ENCODE measurements around the gene PI4K2A.
A peak's percentile ranks its signal among the peaks of the same experiment; 100 is the strongest.

Gene PI4K2A

GRCh38 chr10:97714401-97715258 is 74.2 kb downstream of the PI4K2A start (continued):
- TF ChIP-seq KLF17 (tag by site-specific recombination; IDR thresholded peaks at IDR 0.05) (peak; percentile 92), ZNF645 (tag by site-specific recombination; IDR thresholded peaks at IDR 0.05) (no peak), ZNF560 (tag by site-specific recombination; IDR thresholded peaks at IDR 0.05; ENCODE audit: borderline replicate concordance) (no peak), ZNF658 (tag by site-specific recombination; IDR thresholded peaks at IDR 0.05) (no peak), BCL6B (tag by site-specific recombination; IDR thresholded peaks at IDR 0.05) (no peak), ZNF341 (tag by site-specific recombination; IDR thresholded peaks at IDR 0.05; ENCODE audit: low read depth) (peak; percentile 71), ZSCAN23 (tag by site-specific recombination; IDR thresholded peaks at IDR 0.05) (no peak), ZNF10 (tag by site-specific recombination; IDR thresholded peaks at IDR 0.05) (0 out of 2 replicates have a peak, but pooled peaks have one; percentile 4), HOXA7 (CRISPR knock-in tag; IDR thresholded peaks at IDR 0.05; ENCODE audit: borderline replicate concordance) (no peak), SCRT1 (tag by site-specific recombination; IDR thresholded peaks at IDR 0.05; ENCODE audit: borderline replicate concordance) (peak; percentile 30; the same call in 1 of the 2 replicates), MZF1 (tag by site-specific recombination; IDR thresholded peaks at IDR 0.05; ENCODE audit: borderline replicate concordance) (no peak), ZIC2 (tag by site-specific recombination; IDR thresholded peaks at IDR 0.05) (no peak), ZFP69B (tag by site-specific recombination; IDR thresholded peaks at IDR 0.05) (peak; percentile 99), ZNF37A (tag by site-specific recombination; IDR thresholded peaks at IDR 0.05) (no peak), AEBP2 (tag by site-specific recombination; IDR thresholded peaks at IDR 0.05; ENCODE audit: borderline replicate concordance) (no peak), ZNF280D (tag by site-specific recombination; IDR thresholded peaks at IDR 0.05) (no peak), PATZ1 (tag by site-specific recombination; IDR thresholded peaks at IDR 0.05) (peak; percentile 77; the same call in 1 of the 2 replicates), KLF9 (tag by site-specific recombination; IDR thresholded peaks at IDR 0.05; ENCODE audit: low read depth) (no peak; the same call in 1 of the 2 replicates), ZSCAN4 (tag by site-specific recombination; IDR thresholded peaks at IDR 0.05) (peak; percentile 30; the same call in 1 of the 2 replicates), GLI2 (tag by site-specific recombination; IDR thresholded peaks at IDR 0.05; ENCODE audit: borderline replicate concordance, low read depth) (no peak), ZNF544 (tag by site-specific recombination; IDR thresholded peaks at IDR 0.05) (no peak), ZNF311 (tag by site-specific recombination; IDR thresholded peaks at IDR 0.05; ENCODE audit: borderline replicate concordance) (no peak), ZBTB10 (tag by site-specific recombination; IDR thresholded peaks at IDR 0.05) (no peak)
